Germinal center (tissue), 1 donor: ENCODE results near the gene ZNF383.
"Not testable (repeated sequence)": the region's sequence is repeated elsewhere in the genome, so short reads cannot be mapped to it uniquely, and the experiment has no call there.

Experiments used
- DNase-seq: peaks from one replicate; pipeline ENCODE4 v3.0.0; 2012; ENCODE audit warnings: mixed read lengths, low spot score

Gene ZNF383

GRCh38 chr19:37217775-37218591 lies at the start of gene ZNF383:
Gene ZNF383, plus strand, starts transcription at chr19:37218214. Its CDS starts 12,240 bp downstream, at chr19:37230454.
- DNase-seq: peak; percentile 84

GRCh38 chr19:37172368-37173366 lies 45.3 kb upstream of the ZNF383 start, which contains the start of gene ZNF585A:
Gene ZNF585A, minus strand, starts transcription at chr19:37172695. Its CDS starts 2,785 bp downstream, at chr19:37169910.
- peak; percentile 88 for DNase-seq

GRCh38 chr19:37186071-37186470 lies 31.9 kb upstream of the ZNF383 start:
- not testable (repeated sequence) for DNase-seq

GRCh38 chr19:37195248-37195647 lies 22.8 kb upstream of the ZNF383 start:
- DNase-seq: not testable (repeated sequence)

GRCh38 chr19:37197115-37197514 lies 20.9 kb upstream of the ZNF383 start:
- DNase-seq: not testable (repeated sequence)

- no peak for DNase-seq
Observed at GRCh38 chr19:37197768-37198167, 20.2 kb upstream of the ZNF383 start.

GRCh38 chr19:37217480-37217774 lies 587 bp upstream of the ZNF383 start:
- DNase-seq: no peak

- DNase-seq: no peak
Observed at GRCh38 chr19:37218592-37218935, 550 bp downstream of the ZNF383 start.

GRCh38 chr19:37220383-37220782 lies 2.4 kb downstream of the ZNF383 start:
- DNase-seq: no peak

GRCh38 chr19:37221136-37221535 lies 3.1 kb downstream of the ZNF383 start:
- DNase-seq: no peak

- DNase-seq: no peak
Observed at GRCh38 chr19:37226248-37226647, 8.2 kb downstream of the ZNF383 start.

GRCh38 chr19:37227996-37228395 lies 10.0 kb downstream of the ZNF383 start:
- no peak for DNase-seq

GRCh38 chr19:37243206-37243632 lies 25.2 kb downstream of the ZNF383 start:
- DNase-seq: no peak

GRCh38 chr19:37251308-37252229 lies 33.6 kb downstream of the ZNF383 start:
- DNase-seq: peak; percentile 81

- DNase-seq: not testable (repeated sequence)
Observed at GRCh38 chr19:37263028-37263427, 45.0 kb downstream of the ZNF383 start.

GRCh38 chr19:37267005-37267404 lies 49.0 kb downstream of the ZNF383 start:
- not testable (repeated sequence) for DNase-seq

- DNase-seq: not testable (repeated sequence)
Observed at GRCh38 chr19:37267755-37268154, 49.7 kb downstream of the ZNF383 start.

GRCh38 chr19:37280656-37281055 lies 62.6 kb downstream of the ZNF383 start:
- DNase-seq: not testable (repeated sequence)

- not testable (repeated sequence) for DNase-seq
Observed at GRCh38 chr19:37284020-37284419, 66.0 kb downstream of the ZNF383 start.

- not testable (repeated sequence) for DNase-seq
Observed at GRCh38 chr19:37289229-37289628, 71.2 kb downstream of the ZNF383 start.
